Measurements from ENCODE around the gene PAPOLA.

- TF ChIP-seq CTCF (IDR thresholded peaks at IDR 0.05) (no peak), POLR2A (IDR thresholded peaks at IDR 0.05) (no peak), POLR2AphosphoS5 (IDR thresholded peaks at IDR 0.05) (no peak)
Measured at GRCh38 chr14:96585672-96586013, 83.5 kb downstream of the PAPOLA start.

All from breast epithelium (tissue), 3 donors.